GM12878 (cell line): ENCODE measurements around the gene PPP2R5D. TPM values are rescaled to one million over a fixed set of nuclear protein-coding genes. Genes with fewer than 3 reads are reported as not detected.

Experiments used
- ATAC-seq: fragments of 200-7000 bp; cut with Tn5 transposase; 3 replicates; pipeline ENCODE4 v1.9.1; 2020; ENCODE audit warnings: mild to moderate bottlenecking, moderate library complexity
- BruUV-seq: library from RNA; stranded (reverse); fragments of 400-500 nt; replicated peaks from 2 replicates; lab custom pipeline; 2021; lab: Mats Ljungman, UMichigan
- CTCF ChIA-PET: fragments of 300-600 bp; sonication (Branson Sonifier 250); formaldehyde crosslinking; extraction: SDS; loops from one replicate; lab custom pipeline; 2021; ENCODE audit warnings: inconsistent platforms; lab: Yijun Ruan, JAX
- POLR2A ChIA-PET: fragments of 350-600 bp; formaldehyde crosslinking; extraction: SDS; loops from one replicate; lab custom pipeline; 2021; ENCODE audit warnings: inconsistent platforms; lab: Charles Lee
- RAD21 ChIA-PET: fragments of 300-600 bp; sonication (Branson Sonifier 250); formaldehyde crosslinking; loops from one replicate; lab custom pipeline; 2023; ENCODE audit warnings: antibody characterized with exemption; ENCODE audit not compliant: unreplicated experiment; lab: Charles Lee
- SMC1A ChIA-PET: fragments of 300-600 bp; sonication (Branson Sonifier 250); formaldehyde crosslinking; loops from one replicate; lab custom pipeline; 2023; ENCODE audit not compliant: unreplicated experiment, uncharacterized antibody; lab: Charles Lee
- DNase-seq: peaks from one replicate; pipeline ENCODE4 v3.0.0-alpha.2; 2011; ENCODE audit warnings: low read depth, low spot score
- FAIRE-seq: peaks from 3 replicates; lab custom pipeline; 2011; peaks lifted over from hg19 to GRCh38; lab: Jason Lieb, UNC
- H2AFZ ChIP-seq: 2 replicates; pipeline ENCODE4 v1.6.0; 2011; ENCODE audit warnings: low read depth, low read length, control low read depth; ENCODE audit not compliant: control insufficient read depth
- H3K27ac ChIP-seq: 2 replicates; pipeline ENCODE4 v1.5.1; 2011; ENCODE audit warnings: control low read depth; ENCODE audit not compliant: control insufficient read depth, insufficient read depth
- H3K27me3 ChIP-seq, 2 experiments: replicated peaks in 1 of 2; 2 replicates each; pipeline versions ENCODE4 v1.6.0 to v1.6.1; 2011; ENCODE audit warnings: low read length in 1 of 2; ENCODE audit not compliant: control insufficient read depth in 2 of 2, insufficient read depth in 2 of 2
- H3K36me3 ChIP-seq, 2 experiments: 2 replicates each; pipeline ENCODE4 v1.5.1; 2011; ENCODE audit warnings: low read length in 1 of 2; ENCODE audit not compliant: control insufficient read depth in 2 of 2, insufficient read depth in 2 of 2
- H3K4me1 ChIP-seq: 2 replicates; pipeline ENCODE4 v1.6.1; 2011; ENCODE audit warnings: mild to moderate bottlenecking, low read length, moderate library complexity, mixed read lengths; ENCODE audit not compliant: control insufficient read depth, insufficient read depth
- H3K4me2 ChIP-seq: 2 replicates; pipeline ENCODE4 v1.6.0; 2011; ENCODE audit warnings: control low read depth; ENCODE audit not compliant: control insufficient read depth, insufficient read depth
- H3K4me3 ChIP-seq: fragments of 200-600 bp; sonication (generic); 2 replicates; pipeline ENCODE4 v1.5.1; 2016
- H3K79me2 ChIP-seq: 2 replicates; pipeline ENCODE4 v1.6.0; 2011; ENCODE audit warnings: low read length; ENCODE audit not compliant: control insufficient read depth, insufficient read depth
- H3K9ac ChIP-seq: 2 replicates; pipeline ENCODE4 v1.8.0; 2011; ENCODE audit warnings: low read length, control low read depth, mixed read lengths; ENCODE audit not compliant: control insufficient read depth, insufficient read depth
- H3K9me3 ChIP-seq: replicated peaks from 3 replicates; pipeline ENCODE4 v1.5.1; 2011; ENCODE audit warnings: mild to moderate bottlenecking, low read length; ENCODE audit not compliant: control insufficient read depth, insufficient read depth
- H4K20me1 ChIP-seq: 2 replicates; pipeline ENCODE4 v1.6.0; 2011; ENCODE audit not compliant: control insufficient read depth, insufficient read depth
- CHD1 ChIP-seq: IDR thresholded peaks from 2 replicates; pipeline ENCODE4 v1.6.1; 2012; ENCODE audit warnings: low read depth, low read length, improper control_type of control experiment
- CHD4 ChIP-seq: fragments of 200-600 bp; sonication (generic); IDR thresholded peaks from 2 replicates; pipeline ENCODE4 v1.6.1; 2016; ENCODE audit warnings: mild to moderate bottlenecking
- HCFC1 ChIP-seq: fragments of 150-350 bp; IDR thresholded peaks from 2 replicates; pipeline ENCODE4 v1.6.1; 2014; ENCODE audit warnings: low read length
- JUND ChIP-seq: IDR thresholded peaks from 2 replicates; pipeline ENCODE4 v1.6.1; 2012; ENCODE audit warnings: low read depth, mild to moderate bottlenecking, low read length, improper control_type of control experiment, moderate library complexity
- KAT2A ChIP-seq: conservative IDR thresholded peaks from 2 replicates; pipeline ENCODE4 v1.6.1; 2011; ENCODE audit warnings: low read depth, low read length; ENCODE audit not compliant: control insufficient read depth
- RUNX3 ChIP-seq: IDR thresholded peaks from 2 replicates; pipeline ENCODE4 v1.6.1; 2012; ENCODE audit warnings: low read length, inconsistent platforms
- SMAD5 ChIP-seq: IDR thresholded peaks from 2 replicates; pipeline ENCODE4 v1.6.1; 2016; ENCODE audit warnings: antibody characterized with exemption, low read depth
- STAT1 ChIP-seq: fragments of 450-650 bp; conservative IDR thresholded peaks from 2 replicates; pipeline ENCODE4 v1.6.1; 2014; ENCODE audit warnings: antibody characterized with exemption, mild to moderate bottlenecking
- SUPT20H ChIP-seq: IDR thresholded peaks from 2 replicates; pipeline ENCODE4 v1.6.1; 2011; ENCODE audit warnings: low read depth, mild to moderate bottlenecking, low read length, moderate library complexity, borderline replicate concordance; ENCODE audit not compliant: control insufficient read depth
- WRNIP1 ChIP-seq: IDR thresholded peaks from 2 replicates; pipeline ENCODE4 v1.6.1; 2011; ENCODE audit warnings: low read depth, low read length, improper control_type of control experiment, borderline replicate concordance
- ZNF384 ChIP-seq: IDR thresholded peaks from 2 replicates; pipeline ENCODE4 v1.6.1; 2012; ENCODE audit warnings: low read depth, mild to moderate bottlenecking, low read length, improper control_type of control experiment, borderline replicate concordance
- WGBS: methylation state at CpG from one replicate; pipeline ENCODE4 v1.1.6; 2016; ENCODE audit warnings: low lambda C conversion rate; ENCODE audit not compliant: insufficient replicate concordance, insufficient coverage; ENCODE audit errors: missing lambda C conversion rate; 5-methylcytosine and 5-hydroxymethylcytosine counted together
- in situ Hi-C: fragments of 300-500 bp; cut with MboI; formaldehyde crosslinking; loops from 9 replicates; pipeline ENCODE4 v1.14.3; 2018; ENCODE audit warnings: mixed read lengths
- intact Hi-C: fragments of 100-400 bp; cut with micrococcal nuclease; formaldehyde crosslinking; loops from one replicate; pipeline ENCODE4 v1.14.2; 2022; ENCODE audit not compliant: unreplicated experiment
- polyA plus RNA-seq, 11 experiments: library from polyadenylated mRNA; depleted of rRNA in 4 of 11; unstranded in 6 of 11; stranded (reverse) in 5 of 11; fragments of >200 nt; fragmentation: Nextera tagmentation in 4 of 11; fragmentation: Illumina TruSeq in 1 of 11; extraction: Ambion mirVana in 4 of 11; extraction: Trizol in 1 of 11; gene quantifications; 1 replicate in 1 of 11; 2 replicates in 10 of 11; pipeline versions ENCODE4 v1.2.1 to v1.2.3, GENCODE V29; 2011 to 2016; ENCODE audit warnings: inconsistent platforms in 2 of 11, missing spikeins in 2 of 11, low read depth in 1 of 11
- total RNA-seq, 4 experiments: library from RNA; depleted of rRNA in 3 of 4; stranded (reverse); fragments of >200 nt in 3 of 4; fragmentation: Illumina TruSeq in 1 of 4; extraction: Trizol in 1 of 4; gene quantifications; 2 replicates each; pipeline versions ENCODE4 v1.2.1 to v1.2.3, GENCODE V29; 2013 to 2021
- TF ChIP-seq, protein P1 (sequence below): fragments of 450-650 bp; IDR thresholded peaks from 2 replicates; pipeline ENCODE4 v1.6.1; 2017; ENCODE audit warnings: mild to moderate bottlenecking, moderate library complexity
- TF ChIP-seq, protein P2 (sequence below): IDR thresholded peaks from 2 replicates; pipeline ENCODE4 v1.6.1; 2012; ENCODE audit warnings: low read depth, low read length, improper control_type of control experiment
- TF ChIP-seq, protein P3 (sequence below): fragments of 450-650 bp; formaldehyde crosslinking; IDR thresholded peaks from 2 replicates; pipeline ENCODE4 v1.4.0; 2020; ENCODE audit warnings: mild to moderate bottlenecking, moderate library complexity
- TF ChIP-seq, protein P4 (sequence below): IDR thresholded peaks from 2 replicates; pipeline ENCODE4 v1.6.1; 2011; ENCODE audit warnings: low read depth, mild to moderate bottlenecking, low read length, moderate library complexity, borderline replicate concordance; ENCODE audit errors: extremely low read depth

PPP2R5D gene
- total and polyA plus RNA-seq, 10 of the 15 experiments (the other 5 are each of a cell fraction or from before 2014, with no cell fraction given), result 1.5 to 59.0 (median 32.0) TPM

DNA sequence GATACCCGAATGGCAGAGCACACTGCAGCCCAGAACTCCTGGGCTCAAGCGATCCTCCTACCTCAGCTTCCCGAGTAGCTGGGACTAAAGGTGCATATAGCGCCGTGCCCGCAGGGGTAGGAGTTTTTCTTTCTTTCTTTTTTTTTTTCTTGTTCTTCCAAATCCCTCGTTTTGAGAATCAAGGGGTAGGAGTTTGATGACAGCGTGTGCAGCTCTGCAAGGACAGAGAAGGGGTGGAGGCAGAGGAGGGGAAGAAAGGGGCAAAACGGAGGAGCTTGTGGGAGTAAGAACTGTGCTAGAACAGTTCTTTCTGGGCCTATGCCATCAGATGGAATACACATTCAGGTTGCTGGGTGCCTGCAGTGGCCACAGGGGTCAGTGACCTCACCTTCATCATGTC lies 52.3 kb downstream of the PPP2R5D start (continued):
- TF ChIP-seq, protein P1, sequence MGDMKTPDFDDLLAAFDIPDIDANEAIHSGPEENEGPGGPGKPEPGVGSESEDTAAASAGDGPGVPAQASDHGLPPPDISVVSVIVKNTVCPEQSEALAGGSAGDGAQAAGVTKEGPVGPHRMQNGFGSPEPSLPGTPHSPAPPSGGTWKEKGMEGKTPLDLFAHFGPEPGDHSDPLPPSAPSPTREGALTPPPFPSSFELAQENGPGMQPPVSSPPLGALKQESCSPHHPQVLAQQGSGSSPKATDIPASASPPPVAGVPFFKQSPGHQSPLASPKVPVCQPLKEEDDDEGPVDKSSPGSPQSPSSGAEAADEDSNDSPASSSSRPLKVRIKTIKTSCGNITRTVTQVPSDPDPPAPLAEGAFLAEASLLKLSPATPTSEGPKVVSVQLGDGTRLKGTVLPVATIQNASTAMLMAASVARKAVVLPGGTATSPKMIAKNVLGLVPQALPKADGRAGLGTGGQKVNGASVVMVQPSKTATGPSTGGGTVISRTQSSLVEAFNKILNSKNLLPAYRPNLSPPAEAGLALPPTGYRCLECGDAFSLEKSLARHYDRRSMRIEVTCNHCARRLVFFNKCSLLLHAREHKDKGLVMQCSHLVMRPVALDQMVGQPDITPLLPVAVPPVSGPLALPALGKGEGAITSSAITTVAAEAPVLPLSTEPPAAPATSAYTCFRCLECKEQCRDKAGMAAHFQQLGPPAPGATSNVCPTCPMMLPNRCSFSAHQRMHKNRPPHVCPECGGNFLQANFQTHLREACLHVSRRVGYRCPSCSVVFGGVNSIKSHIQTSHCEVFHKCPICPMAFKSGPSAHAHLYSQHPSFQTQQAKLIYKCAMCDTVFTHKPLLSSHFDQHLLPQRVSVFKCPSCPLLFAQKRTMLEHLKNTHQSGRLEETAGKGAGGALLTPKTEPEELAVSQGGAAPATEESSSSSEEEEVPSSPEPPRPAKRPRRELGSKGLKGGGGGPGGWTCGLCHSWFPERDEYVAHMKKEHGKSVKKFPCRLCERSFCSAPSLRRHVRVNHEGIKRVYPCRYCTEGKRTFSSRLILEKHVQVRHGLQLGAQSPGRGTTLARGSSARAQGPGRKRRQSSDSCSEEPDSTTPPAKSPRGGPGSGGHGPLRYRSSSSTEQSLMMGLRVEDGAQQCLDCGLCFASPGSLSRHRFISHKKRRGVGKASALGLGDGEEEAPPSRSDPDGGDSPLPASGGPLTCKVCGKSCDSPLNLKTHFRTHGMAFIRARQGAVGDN, result no peak
- TF ChIP-seq ZNF384, result no peak
- no peak for TF ChIP-seq STAT1
- TF ChIP-seq, all 136 proteins: peak for 0

DNA sequence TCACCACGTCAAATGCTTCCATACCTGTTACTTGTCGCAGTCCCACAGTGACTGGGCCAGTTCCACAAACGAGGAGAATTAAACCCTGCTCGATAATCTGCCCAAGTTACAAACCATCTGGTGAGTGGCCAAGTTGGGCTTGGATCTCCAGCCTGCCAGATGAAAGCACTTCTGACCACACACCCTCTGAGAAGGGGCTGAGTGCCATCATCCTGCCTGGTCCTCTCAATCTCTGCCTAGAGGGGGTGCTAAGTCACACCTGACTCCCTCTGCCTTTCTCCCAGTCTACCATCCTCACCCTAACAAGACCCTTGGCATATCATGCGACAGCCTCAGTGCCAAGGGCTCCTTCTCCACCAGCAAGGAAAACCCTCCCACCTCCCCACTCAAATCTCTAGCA lies 52.8 kb downstream of the PPP2R5D start:
- ChIA-PET SMC1A (no interaction called here), POLR2A (interaction anchor here (0.9 kb wide), 1 partner anchor 17 kb away, joined by 3 read pairs; the partner anchor contains the start of gene CUL7), CTCF (interaction anchor here (0.6 kb wide), 1 partner anchor 17 kb away, joined by 4 read pairs; no protein-coding TSS in a partner anchor), RAD21 (no interaction called here)
- no peak for ATAC-seq
- BruUV-seq, result TSS peak; percentile 36
- no peak overlapping the region for H3K9ac ChIP-seq
- no peak overlapping the region for H3K4me3 ChIP-seq
- H3K4me1 ChIP-seq, result no peaks in the 10 kb centered on the region
- H4K20me1 ChIP-seq, result no peaks in the 10 kb centered on the region
- no peak overlapping the region for H2AFZ ChIP-seq
- H3K79me2 ChIP-seq, result no peaks in the 10 kb centered on the region
- 87% methylated on average over 5 of the region's 5 CpGs for WGBS
- FAIRE-seq, result no peak
- H3K27ac ChIP-seq, result no peak overlapping the region
- no peaks in the 10 kb centered on the region for H3K27me3 ChIP-seq
- intact Hi-C loops (no loop called here), in situ Hi-C loops (no loop called here)
- no peaks in the 10 kb centered on the region for H3K9me3 ChIP-seq
- DNase-seq, result no peak
- H3K4me2 ChIP-seq, result no peak overlapping the region
- peaks cover 11 to 12% of the 10 kb centered on the region in 2 experiments for H3K36me3 ChIP-seq
- TF ChIP-seq HCFC1 (no peak), RUNX3 (no peak), KAT2A (no peak), CHD4 (no peak), SUPT20H (no peak), SMAD5 (no peak), CHD1 (no peak), JUND (no peak), WRNIP1 (no peak)
- TF ChIP-seq, protein P2, sequence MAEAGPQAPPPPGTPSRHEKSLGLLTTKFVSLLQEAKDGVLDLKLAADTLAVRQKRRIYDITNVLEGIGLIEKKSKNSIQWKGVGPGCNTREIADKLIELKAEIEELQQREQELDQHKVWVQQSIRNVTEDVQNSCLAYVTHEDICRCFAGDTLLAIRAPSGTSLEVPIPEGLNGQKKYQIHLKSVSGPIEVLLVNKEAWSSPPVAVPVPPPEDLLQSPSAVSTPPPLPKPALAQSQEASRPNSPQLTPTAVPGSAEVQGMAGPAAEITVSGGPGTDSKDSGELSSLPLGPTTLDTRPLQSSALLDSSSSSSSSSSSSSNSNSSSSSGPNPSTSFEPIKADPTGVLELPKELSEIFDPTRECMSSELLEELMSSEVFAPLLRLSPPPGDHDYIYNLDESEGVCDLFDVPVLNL, result no peak
- TF ChIP-seq, protein P3, sequence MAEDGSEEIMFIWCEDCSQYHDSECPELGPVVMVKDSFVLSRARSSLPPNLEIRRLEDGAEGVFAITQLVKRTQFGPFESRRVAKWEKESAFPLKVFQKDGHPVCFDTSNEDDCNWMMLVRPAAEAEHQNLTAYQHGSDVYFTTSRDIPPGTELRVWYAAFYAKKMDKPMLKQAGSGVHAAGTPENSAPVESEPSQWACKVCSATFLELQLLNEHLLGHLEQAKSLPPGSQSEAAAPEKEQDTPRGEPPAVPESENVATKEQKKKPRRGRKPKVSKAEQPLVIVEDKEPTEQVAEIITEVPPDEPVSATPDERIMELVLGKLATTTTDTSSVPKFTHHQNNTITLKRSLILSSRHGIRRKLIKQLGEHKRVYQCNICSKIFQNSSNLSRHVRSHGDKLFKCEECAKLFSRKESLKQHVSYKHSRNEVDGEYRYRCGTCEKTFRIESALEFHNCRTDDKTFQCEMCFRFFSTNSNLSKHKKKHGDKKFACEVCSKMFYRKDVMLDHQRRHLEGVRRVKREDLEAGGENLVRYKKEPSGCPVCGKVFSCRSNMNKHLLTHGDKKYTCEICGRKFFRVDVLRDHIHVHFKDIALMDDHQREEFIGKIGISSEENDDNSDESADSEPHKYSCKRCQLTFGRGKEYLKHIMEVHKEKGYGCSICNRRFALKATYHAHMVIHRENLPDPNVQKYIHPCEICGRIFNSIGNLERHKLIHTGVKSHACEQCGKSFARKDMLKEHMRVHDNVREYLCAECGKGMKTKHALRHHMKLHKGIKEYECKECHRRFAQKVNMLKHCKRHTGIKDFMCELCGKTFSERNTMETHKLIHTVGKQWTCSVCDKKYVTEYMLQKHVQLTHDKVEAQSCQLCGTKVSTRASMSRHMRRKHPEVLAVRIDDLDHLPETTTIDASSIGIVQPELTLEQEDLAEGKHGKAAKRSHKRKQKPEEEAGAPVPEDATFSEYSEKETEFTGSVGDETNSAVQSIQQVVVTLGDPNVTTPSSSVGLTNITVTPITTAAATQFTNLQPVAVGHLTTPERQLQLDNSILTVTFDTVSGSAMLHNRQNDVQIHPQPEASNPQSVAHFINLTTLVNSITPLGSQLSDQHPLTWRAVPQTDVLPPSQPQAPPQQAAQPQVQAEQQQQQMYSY (CRISPR knock-in tag), result no peak
- TF ChIP-seq, protein P4, sequence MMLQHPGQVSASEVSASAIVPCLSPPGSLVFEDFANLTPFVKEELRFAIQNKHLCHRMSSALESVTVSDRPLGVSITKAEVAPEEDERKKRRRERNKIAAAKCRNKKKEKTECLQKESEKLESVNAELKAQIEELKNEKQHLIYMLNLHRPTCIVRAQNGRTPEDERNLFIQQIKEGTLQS, result no peak
